Measurements from ENCODE around the gene PLXNA2.

GRCh38 chr1:208165659-208166058 is 78.5 kb downstream of the PLXNA2 start:
- TF ChIP-seq CTCF (IDR thresholded peaks at IDR 0.05; ENCODE audit: control extremely low read depth in 1 of 3, insufficient read depth in 1 of 3, low read depth in 1 of 3, low read length in 3 of 3) (no peak), NRF1 (IDR thresholded peaks at IDR 0.05; ENCODE audit: low read depth, low read length) (no peak), KDM1A (IDR thresholded peaks at IDR 0.05; ENCODE audit: borderline replicate concordance, low read length) (no peak), KDM5A (IDR thresholded peaks at IDR 0.05; ENCODE audit: low read length) (no peak), POLR2A (IDR thresholded peaks at IDR 0.05; ENCODE audit: control extremely low read depth in 1 of 2, low read depth in 2 of 2, low read length in 2 of 2) (no peak), EP300 (IDR thresholded peaks at IDR 0.05; ENCODE audit: borderline replicate concordance in 1 of 2, low read depth in 2 of 2, low read length in 2 of 2) (no peak), TAF1 (IDR thresholded peaks at IDR 0.05; ENCODE audit: low read depth, low read length) (no peak), MAX (IDR thresholded peaks at IDR 0.05) (no peak), YY1 (IDR thresholded peaks at IDR 0.05; ENCODE audit: low read depth, low read length) (no peak), CHD2 (IDR thresholded peaks at IDR 0.05; ENCODE audit: low read length) (no peak), CHD1 (IDR thresholded peaks at IDR 0.05; ENCODE audit: low read depth, low read length) (no peak), RAD21 (IDR thresholded peaks at IDR 0.05 in 1 of 2, conservative IDR thresholded peaks at IDR 0.05 in 1 of 2; ENCODE audit: low read depth in 2 of 2, low read length in 2 of 2) (no peak), GABPA (IDR thresholded peaks at IDR 0.05; ENCODE audit: borderline replicate concordance, insufficient read depth, low read length) (no peak)
